GDM1 (cell line): ENCODE data around the gene CCDC43.
"Not testable (repeated sequence)": the region's sequence is repeated elsewhere in the genome, so short reads cannot be mapped to it uniquely, and the experiment has no call there.

Experiments
- DNase-seq: peaks from one replicate; lab custom pipeline; 2025; lab: John Stamatoyannopoulos, UW

CCDC43 gene

DNA sequence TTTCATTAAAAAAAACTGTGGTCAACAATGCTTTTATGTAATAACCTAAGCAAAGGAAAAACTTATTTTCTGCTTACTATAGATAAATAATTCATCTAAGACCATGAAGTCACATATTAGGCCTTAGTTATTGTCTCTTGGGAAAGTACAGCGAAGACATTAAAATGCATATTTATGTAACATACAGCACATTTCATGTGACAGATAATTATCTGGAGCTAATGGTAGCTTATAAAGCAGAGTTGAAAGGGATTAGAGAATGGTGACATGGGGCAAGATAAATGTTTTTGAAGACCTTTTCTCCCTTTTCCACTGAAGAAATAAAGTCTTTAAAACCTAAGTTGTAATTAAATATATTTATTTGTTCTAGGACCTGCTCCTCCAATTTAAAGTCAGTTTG, 23.6 kb downstream of the CCDC43 start:
- no peak for DNase-seq

DNA sequence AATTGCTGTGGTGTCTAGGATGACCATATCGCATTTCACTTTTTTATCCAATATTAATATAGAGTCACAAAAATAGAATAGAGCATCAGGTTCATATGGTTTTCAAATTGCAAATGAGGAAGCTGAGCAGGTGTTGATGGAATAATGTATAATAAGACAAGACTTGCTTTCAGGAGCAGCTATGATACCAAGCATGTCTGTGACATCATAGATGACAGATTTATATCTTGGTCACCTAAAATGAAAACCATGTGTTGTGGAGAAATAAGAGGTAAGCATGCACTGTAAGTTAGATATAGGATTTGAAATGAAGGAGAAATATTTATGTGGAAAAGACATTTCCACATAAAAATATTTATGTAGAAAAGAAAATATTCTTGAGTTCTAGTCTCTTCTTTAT, 24.7 kb downstream of the CCDC43 start:
- no peak for DNase-seq

DNA sequence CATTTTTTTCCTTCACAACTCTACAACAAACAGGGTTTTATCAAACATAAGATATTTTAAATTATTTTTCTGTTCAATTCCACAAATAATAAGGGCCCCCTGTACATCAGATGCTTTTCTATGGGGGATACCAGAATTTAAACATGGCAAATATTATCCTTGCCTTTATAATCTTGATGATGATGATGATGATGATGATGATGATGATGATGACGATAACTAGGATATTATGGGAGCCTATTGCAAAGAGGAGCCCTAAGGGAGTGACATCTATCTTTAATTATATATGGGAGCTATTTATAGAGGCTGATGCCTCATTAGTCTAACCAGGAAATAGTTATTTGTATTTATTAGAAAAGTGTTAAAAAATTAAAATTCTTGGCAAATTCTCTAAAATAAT, 26.5 kb downstream of the CCDC43 start:
- no peak for DNase-seq

DNA sequence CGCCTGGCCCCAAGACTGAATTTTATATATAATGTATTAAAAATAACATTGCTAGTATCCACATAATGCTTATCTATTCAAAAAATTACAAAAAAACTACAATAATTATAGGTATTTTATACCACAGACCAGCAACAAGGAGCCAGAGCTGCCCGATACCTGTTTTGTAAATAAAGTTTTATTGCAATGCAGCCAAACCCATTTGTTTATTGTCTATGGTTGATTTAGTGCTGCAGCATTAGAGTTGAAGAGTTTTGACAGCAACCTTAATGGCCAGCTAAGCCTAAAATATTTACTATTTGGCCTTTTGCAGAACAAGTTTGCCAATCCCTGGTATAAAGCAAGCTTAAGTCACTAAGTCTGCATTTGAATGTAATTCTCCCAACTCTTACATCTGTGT, 27.7 kb downstream of the CCDC43 start:
- no peak for DNase-seq

DNA sequence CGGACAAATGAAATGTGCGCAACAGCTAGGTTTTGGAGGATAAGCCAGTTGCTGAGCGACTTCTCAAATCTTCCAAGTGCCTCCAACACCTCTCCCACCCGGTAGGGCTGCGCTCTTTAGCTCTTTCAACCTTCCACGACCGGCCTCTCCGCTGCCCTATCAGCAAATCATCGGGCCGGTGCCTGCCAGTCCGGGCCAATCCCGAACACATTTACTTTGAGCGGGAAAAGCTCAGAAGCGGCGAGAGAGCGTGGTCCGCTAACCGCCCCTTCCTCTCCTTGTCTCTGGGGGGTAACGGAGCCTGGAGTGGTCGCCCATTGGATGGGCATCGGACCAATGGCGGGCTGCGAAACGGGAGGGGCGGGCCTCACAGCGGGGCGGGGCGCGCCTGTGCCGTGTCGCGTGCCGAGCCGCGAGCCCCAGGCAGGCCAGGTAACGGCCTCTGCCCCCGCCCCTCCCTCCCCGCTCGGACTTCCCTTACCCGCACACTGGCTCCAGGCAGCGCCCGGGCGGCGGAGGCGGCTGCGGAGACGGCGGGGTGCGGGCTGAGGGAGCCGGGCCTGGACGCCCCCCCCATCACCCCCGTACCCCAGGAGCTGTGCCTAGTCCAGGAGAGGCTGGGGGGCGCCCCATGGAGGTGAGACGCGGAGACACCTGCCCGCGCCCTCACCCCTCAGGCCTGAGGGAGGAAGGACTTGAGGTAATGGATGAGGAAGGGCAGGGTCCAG, 33.4 kb downstream of the CCDC43 start, which contains the start of gene MEIOC:
MEIOC (plus strand) TSS at position 486 of the 728 bp plus-strand sequence; CDS start at position 632, 146 bp downstream.
- DNase-seq, result no peak

DNA sequence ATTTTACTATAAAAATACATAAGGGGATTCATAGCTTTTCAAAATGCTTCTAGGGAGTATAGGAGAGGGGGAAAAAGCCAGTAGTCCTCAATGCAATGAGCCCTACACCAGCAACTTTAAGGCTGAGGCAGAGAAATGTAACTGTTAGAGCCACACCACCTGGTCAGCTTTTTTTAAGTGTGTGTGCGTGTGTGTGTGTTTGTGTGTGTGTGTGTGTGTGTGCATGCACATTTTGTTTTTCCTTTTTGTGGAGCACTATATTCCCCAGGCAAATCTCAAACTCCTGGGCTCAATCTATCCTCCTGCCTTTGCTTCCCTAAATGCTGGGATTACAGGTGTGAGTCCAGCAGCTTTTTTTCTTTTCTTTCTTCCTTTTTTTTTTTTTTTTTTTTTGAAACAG, 35.6 kb downstream of the CCDC43 start:
- DNase-seq, result no peak

DNA sequence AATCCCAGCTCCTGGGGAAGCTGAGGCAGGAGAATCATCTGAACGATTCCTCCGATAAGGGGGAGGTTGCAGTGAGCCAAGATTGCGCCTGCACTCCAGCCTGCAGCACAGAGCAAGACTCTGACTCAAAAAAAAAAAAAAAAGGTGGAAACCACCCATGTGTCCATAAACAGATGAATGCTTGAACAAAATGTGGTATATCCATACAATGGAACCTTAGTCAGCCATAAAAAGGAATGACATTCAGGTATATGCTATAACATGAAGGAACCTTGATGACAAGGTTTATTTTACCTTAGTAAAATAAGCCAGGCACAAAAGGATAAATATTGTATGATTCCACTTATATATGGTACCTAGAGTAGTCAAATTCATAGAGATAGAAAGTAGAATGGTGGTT, 36.2 kb downstream of the CCDC43 start:
- no peak for DNase-seq

DNA sequence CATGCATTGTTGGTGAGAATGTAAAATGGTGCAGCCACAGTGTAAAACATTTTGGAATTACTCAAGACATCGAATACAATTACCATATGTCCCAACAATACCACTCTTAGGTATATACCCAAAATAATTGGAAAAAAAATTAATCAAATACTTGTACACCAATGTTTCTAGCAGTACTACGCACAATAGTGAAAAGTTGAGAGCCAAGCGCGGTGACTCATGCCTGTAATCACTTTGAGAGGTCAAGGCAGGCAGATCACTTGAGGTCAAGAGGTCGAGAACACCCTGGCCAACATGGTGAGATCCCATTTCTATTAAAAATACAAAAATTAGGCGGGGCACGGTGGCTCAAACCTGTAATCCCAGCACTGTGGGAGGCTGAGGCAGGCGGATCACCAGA, 36.8 kb downstream of the CCDC43 start:
- DNase-seq, result no peak

DNA sequence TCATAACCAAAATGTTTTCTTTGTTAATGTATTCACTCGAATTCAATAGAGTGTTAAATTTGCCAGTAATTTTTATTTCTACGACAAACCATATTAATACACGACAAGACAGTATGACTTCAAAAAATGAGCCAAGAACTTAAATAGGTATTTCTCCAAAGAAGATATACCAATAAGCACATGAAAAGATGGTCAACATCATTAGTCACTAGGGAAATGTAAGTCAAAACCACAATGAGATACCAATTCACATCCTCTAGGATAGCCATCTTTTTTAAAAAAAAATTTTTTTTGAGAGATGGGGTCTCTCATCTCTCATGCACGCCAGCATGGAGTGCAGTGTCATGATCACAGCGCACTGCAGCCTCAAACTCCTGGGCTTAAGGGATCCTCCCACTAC, 38.3 kb downstream of the CCDC43 start:
- no peak for DNase-seq

DNA sequence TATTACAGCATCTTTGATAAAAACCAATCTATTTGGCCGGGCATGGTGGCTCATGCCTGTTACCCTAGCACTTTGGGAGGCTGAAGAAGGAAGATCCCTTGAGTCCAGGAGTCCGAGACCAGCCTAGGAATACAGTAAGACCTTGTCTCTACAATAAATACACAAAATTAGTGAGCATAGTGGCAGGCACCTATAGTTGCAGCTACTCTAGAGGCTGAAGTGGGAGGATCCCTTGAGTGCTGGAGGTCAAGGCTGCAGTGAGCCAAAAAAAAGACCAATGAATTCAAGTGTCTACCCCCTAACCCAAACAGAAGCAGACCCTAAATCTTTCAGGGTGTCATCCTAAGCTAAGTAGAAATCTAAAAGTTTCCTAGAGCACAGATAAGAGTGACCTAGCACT, 40.6 kb downstream of the CCDC43 start:
- no peak for DNase-seq

DNA sequence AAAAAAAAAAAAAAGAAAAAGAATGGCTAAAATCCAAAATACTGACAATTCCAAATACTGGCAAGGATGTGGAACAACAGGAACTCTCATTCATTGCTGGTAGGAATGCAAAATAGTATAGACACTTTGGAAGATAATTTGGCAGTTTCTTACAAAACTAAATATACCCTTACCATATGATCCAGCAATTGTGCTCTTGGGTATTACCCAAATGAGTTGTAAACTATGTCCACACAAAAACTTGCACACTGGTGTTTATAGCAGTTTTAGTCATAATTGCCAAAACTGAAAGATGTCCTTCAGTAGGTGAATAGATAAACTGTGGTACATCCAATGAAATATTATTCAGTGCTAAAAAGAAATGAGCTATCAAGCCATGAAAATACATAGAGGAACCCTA, 41.8 kb downstream of the CCDC43 start:
- DNase-seq, result no peak

DNA sequence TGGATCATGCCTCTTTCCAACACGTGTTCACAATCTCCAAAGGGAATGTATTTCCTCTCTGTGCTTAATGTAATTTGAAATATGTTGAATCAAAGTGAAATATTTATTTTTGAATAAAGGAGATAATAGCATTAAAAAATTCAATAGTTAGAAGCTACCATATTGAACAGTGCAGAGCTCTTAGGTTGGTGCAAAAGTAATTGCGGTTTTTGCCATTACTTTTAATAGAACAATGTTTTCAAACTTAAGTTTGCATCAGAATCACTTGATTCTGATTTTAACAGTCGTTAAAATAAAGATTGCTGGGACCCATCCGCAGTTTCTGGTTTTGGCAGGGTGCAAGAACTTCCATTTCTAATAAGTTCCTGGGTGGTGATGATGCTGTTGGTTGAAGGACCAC, 43.3 kb downstream of the CCDC43 start:
- DNase-seq, result no peak

DNA sequence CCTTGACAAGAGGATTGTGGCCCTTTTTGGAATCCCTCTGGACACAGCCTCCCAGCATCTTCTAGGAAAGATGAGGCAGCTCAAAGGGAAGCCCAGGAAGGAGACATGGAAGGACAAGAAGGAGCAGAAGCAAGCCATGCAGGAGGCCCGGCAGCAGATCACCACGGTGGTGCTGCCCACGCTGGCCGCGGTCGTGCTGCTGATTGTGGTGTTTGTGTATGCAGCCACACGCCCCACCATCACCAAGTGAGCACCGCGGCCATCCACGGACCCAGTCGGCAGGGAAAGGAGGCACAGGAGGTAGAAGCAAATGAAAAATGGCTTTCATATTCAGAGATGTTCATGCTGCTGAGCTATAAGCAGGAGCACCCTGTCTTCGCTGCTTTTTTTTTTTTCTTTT, 44.2 kb downstream of the CCDC43 start:
- no peak for DNase-seq

DNA sequence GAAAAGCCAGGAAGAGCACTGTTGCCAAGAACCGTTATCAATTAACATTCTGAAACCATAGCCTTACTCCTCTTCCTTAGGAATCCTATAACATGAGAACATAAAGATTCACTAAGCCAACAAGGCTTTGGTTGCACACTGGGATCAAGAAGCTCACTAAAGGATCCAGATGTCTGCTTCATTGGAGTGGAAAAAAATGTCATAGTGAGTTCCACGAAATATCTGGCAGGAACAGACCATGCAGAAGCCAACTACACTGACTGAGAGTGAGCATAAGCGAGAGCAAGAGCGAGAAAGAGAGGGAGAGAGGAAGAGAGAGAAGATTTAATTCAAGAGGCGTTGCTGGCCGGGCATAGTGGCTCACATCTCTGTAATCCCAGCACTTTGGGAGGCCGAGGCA, 46.7 kb downstream of the CCDC43 start:
- DNase-seq, result no peak

DNA sequence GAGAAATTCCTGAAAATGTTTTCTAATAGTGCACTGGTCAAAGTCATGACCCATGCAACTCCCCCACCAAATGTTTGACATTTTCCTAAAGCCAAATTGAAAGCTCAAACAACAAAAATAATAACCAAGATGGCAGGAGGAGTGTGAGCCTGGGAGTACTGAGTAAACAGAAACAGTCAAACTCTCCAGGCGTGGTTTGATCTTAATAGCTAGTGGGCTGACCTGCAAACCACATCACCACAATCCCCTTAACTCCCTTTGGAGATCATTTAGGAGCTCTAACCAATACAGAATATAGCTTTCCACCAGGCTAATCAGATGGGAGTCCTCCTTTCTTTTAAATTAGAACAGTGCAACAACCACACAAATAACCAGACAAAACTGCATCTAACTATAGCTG, 52.5 kb downstream of the CCDC43 start:
- DNase-seq, result no peak

DNA sequence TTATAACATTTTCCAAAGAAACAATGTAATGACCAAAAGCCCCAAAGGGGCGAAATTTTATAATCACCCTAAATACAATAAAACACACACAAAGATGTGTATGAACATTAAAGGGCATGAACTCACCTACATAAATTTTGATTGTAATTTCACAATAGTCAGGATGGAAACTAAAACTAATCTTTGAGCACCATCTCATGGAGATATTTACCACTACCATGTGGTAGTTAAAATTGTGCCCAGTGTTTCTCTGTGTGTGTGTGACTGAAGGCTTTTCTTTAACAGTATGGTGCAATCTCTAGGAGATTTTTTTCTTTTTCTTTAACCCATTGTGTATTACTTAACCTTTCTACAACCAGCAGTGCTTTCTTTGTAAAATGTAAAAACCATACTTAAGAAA, 53.0 kb downstream of the CCDC43 start:
- no peak for DNase-seq

DNA sequence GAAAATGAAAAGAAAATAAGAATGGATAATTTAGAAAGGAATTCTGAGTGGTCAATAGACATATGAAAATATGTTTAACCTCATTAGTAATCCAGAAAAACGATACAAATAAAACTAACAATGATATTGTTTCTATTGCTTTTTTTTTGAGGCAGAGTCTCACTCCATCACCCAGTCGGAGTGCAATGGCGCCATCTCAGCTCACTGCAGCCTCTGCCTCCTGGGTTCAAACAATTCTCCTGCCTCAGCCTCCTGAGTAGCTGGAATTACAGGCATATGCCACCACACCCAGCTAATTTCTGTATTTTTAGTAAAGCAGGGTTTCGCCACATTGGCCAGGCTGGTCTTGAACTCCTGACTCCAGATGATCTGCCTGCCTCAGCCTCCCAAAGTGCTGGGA, 55.2 kb downstream of the CCDC43 start:
- not testable (repeated sequence) for DNase-seq

DNA sequence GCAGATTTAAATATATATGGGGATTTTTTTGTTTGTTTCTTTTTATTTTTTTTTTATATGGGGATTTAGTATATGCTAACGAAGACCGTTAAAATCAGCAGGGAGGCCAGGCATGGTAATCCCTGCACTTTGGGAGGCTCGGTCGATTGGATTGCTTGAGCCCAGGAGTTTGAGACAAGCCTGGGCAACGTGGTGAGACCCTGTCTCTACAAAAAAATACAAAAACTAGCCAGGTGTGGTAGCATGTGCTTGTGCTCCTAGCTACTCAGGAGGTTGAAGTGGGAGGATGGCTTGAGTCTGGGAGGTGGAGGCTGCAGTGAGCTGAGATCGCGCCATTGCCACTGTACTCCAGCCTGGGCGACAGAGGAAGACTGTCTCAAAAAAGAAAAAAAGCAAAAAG, 55.6 kb downstream of the CCDC43 start:
- DNase-seq, result no peak

DNA sequence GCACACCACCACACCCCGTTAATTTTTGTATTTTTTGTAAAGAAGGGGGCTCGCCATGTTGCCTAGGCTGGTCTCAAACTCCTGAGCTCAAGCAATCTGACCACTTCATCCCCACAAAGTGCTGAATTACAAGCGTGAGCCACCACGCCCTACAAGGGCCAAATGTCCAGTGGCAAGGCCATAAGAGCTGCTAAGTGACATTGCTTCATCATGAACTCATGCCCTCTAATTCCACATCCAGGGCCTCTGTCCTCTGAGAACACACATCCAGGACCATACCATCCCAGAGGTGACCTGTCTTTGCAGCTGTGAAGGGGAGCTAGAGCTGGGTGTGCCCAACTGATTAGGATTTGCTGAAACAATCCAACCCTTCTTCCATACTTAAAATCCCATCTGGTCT, 58.9 kb downstream of the CCDC43 start:
- no peak for DNase-seq

DNA sequence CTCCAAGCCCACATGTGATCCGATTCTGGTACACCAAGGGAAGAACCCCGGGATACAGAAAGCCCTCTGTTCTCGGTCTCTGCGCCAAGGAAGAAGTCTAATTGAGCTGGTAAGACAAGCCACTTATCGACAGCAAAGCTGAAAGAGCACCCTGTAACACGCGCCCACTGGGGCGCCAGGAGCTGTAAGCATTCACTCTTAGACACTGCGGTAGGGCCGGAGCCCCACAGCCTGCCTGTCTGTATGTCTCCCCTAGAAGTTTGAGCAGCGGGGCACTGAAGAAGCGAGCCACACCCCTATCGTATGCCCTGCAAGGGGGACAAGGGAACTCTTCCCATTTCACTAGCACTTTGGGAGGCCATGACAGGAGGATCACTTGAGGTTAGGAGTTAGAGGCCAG, 60.3 kb downstream of the CCDC43 start:
- no peak for DNase-seq

DNA sequence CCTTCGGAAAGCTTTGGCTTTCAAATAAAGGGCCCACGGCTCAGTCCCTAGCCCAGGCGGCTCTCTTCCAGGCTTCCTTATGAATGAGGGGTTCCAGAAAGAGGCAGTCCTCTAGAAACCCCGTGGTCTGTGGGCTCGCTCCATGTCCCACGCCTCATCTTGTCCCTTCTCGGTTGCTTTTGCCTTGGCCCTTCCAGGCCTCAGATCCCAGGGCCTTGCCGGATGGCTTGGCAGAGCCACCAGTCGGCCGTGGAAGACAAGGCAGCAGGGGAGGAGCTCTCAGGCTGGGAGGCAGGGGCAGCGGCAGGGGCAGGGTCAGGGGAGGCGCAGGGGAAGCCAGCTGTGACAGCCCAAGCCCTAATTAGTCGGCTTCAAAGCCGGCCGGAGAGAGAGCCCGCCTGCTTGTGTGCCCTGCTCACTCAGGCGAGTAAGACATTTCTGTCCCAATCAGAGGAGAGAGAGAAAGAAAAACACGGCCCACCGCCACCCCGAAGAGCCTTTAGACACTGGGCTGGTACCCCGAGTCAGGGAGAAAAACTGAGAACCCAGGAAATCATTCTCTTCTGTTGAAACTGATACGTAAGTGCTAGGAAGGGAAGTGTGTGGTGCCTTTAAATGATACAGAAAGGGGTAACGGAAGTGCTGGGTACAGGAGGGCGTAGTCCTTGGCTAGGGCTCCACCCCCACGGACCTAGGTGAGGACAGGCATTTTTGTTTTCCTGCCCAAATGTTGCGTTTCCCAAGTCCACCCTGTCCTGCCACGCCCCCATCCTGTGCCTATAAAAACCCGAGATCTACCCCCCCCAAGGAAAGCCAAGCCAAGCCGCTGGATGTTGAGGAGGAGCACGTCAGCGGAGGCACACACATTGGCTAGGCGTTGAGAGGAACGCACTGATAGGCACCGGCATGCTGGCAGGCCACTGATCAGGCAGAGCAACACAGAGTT, 61.1 kb downstream of the CCDC43 start:
- no peak for DNase-seq

DNA sequence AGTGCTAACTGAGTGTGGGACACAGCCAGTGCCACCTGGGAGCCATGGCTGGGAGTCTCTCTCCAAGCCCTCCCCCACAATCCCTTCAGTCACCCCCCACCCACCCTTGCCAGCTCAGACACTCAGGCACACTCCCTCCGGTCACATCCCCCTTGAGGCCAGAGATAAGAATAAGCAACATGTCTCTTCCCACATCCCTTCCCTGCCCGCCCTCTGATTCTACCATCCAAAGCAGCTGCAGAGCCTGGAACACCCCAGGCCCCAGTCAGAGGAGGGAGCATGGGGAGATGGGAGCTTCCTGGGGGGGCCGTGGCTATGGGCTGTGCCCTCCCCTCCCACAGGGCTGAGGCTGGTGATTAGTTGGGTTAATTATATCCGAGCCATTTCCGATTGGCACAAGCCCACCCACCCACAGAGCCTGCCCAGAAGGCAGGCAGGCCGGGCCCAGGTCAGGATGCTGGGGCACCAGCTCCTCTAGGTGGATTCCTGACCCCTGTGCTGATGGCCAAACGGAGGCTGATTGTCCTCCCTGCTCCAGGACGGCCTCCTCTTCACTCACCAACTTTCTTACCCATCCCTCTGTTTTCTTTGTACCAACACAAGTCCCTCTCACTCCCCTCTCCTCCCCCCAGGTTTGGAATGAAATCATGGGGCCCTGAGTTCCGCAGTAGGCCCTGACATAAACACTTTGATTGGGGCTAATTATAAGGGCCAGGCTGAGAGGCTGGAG, 61.9 kb downstream of the CCDC43 start:
- no peak for DNase-seq
